Stimulated activated CD8-positive, alpha-beta memory T cell treated with anti-CD3 and anti-CD28 coated beads, Interleukin-7, amount 100 ng/mL, for 24 hours (primary cell): ENCODE measurements around the gene TEX48.

Experiments used
- DNase-seq: peaks from one replicate; pipeline ENCODE4 v3.0.0-alpha.2; 2020; ENCODE audit warnings: low read depth

TEX48 gene

GRCh38 chr9:114681594-114682332 lies at the start of gene TEX48:
Gene TEX48, minus strand, starts transcription at chr9:114682192. Its CDS starts 10,469 bp downstream, at chr9:114671723.
- DNase-seq = peak; percentile 60

- no peak for DNase-seq
Measured at GRCh38 chr9:114731701-114732100, 49.7 kb upstream of the TEX48 start.

GRCh38 chr9:114729706-114730105 lies 47.7 kb upstream of the TEX48 start:
- no peak for DNase-seq

GRCh38 chr9:114725930-114726329 lies 43.9 kb upstream of the TEX48 start:
- DNase-seq = no peak

GRCh38 chr9:114724744-114725143 lies 42.8 kb upstream of the TEX48 start:
- DNase-seq = no peak

- DNase-seq = no peak
Measured at GRCh38 chr9:114723931-114724330, 41.9 kb upstream of the TEX48 start.

- no peak for DNase-seq
Measured at GRCh38 chr9:114722937-114723620, 41.1 kb upstream of the TEX48 start.

GRCh38 chr9:114722081-114722621 lies 40.2 kb upstream of the TEX48 start:
- no peak for DNase-seq

- no peak for DNase-seq
Measured at GRCh38 chr9:114721491-114722079, 39.6 kb upstream of the TEX48 start.

GRCh38 chr9:114720086-114720676 lies 38.2 kb upstream of the TEX48 start:
- DNase-seq = no peak

- DNase-seq = no peak
Measured at GRCh38 chr9:114719290-114719689, 37.3 kb upstream of the TEX48 start.

GRCh38 chr9:114718801-114719221 lies 36.8 kb upstream of the TEX48 start:
- peak; percentile 73 for DNase-seq

GRCh38 chr9:114717908-114718486 lies 36.0 kb upstream of the TEX48 start:
- no peak for DNase-seq

GRCh38 chr9:114709636-114710035 lies 27.6 kb upstream of the TEX48 start:
- DNase-seq = no peak

GRCh38 chr9:114706711-114707110 lies 24.7 kb upstream of the TEX48 start:
- no peak for DNase-seq

GRCh38 chr9:114701988-114702387 lies 20.0 kb upstream of the TEX48 start:
- no peak for DNase-seq

- no peak for DNase-seq
Measured at GRCh38 chr9:114697951-114698351, 16.0 kb upstream of the TEX48 start.

GRCh38 chr9:114696814-114697544 lies 15.0 kb upstream of the TEX48 start:
- DNase-seq = no peak

GRCh38 chr9:114695948-114696347 lies 14.0 kb upstream of the TEX48 start:
- no peak for DNase-seq

- no peak for DNase-seq
Measured at GRCh38 chr9:114694719-114695269, 12.8 kb upstream of the TEX48 start.

- no peak for DNase-seq
Measured at GRCh38 chr9:114694146-114694545, 12.2 kb upstream of the TEX48 start.
